Astrocyte of the spinal cord (primary cell): ENCODE data around the gene KCTD1.
A peak's percentile ranks its signal among the peaks of the same experiment; 100 is the strongest.

Experiments used
- DNase-seq: peaks from one replicate; pipeline ENCODE4 v3.0.0; 2011; ENCODE audit warnings: low read depth, low spot score
- H3K4me3 ChIP-seq: 2 replicates; pipeline ENCODE4 v1.5.1; 2011; ENCODE audit warnings: low read depth, mild to moderate bottlenecking, low read length, moderate library complexity
- CTCF ChIP-seq: IDR thresholded peaks from 2 replicates; pipeline ENCODE4 v1.5.1; 2012; ENCODE audit warnings: low read depth, mild to moderate bottlenecking, low read length, inconsistent platforms
- in situ Hi-C: cut with HindIII; loops from 2 replicates; pipeline ENCODE4 v1.10.0; 2017; ENCODE audit warnings: low sequenced_read_pairs

Gene KCTD1

GRCh38 chr18:26459340-26459739 lies 89.0 kb downstream of the KCTD1 start:
- in situ Hi-C loops = no loop called here
- H3K4me3 ChIP-seq = no peak overlapping the region
- TF ChIP-seq CTCF = no peak
- no peak for DNase-seq

- in situ Hi-C loops = no loop called here
Measured at GRCh38 chr18:26458526-26459232, 89.7 kb downstream of the KCTD1 start.

GRCh38 chr18:26457611-26458353 lies 90.6 kb downstream of the KCTD1 start:
- TF ChIP-seq CTCF = peak; percentile 26
- no peak for DNase-seq
- no peak overlapping the region for H3K4me3 ChIP-seq
- in situ Hi-C loops = no loop called here

More at GRCh38 chr18:26458526-26459232, 89.7 kb downstream of the KCTD1 start:
- no peak for TF ChIP-seq CTCF
- H3K4me3 ChIP-seq = no peak overlapping the region
- peak; percentile 67 for DNase-seq

GRCh38 chr18:26457195-26457594 lies 91.2 kb downstream of the KCTD1 start:
- TF ChIP-seq CTCF = no peak
- in situ Hi-C loops = no loop called here
- H3K4me3 ChIP-seq = no peak overlapping the region
- no peak for DNase-seq

GRCh38 chr18:26456070-26456491 lies 92.3 kb downstream of the KCTD1 start:
- H3K4me3 ChIP-seq = no peak overlapping the region
- no peak for DNase-seq
- in situ Hi-C loops = no loop called here
- TF ChIP-seq CTCF = no peak

GRCh38 chr18:26455639-26456038 lies 92.7 kb downstream of the KCTD1 start:
- DNase-seq = no peak
- in situ Hi-C loops = no loop called here
- no peak for TF ChIP-seq CTCF
- no peak overlapping the region for H3K4me3 ChIP-seq
